ENCODE measurements around the gene PHF5A.

PHF5A gene

DNA sequence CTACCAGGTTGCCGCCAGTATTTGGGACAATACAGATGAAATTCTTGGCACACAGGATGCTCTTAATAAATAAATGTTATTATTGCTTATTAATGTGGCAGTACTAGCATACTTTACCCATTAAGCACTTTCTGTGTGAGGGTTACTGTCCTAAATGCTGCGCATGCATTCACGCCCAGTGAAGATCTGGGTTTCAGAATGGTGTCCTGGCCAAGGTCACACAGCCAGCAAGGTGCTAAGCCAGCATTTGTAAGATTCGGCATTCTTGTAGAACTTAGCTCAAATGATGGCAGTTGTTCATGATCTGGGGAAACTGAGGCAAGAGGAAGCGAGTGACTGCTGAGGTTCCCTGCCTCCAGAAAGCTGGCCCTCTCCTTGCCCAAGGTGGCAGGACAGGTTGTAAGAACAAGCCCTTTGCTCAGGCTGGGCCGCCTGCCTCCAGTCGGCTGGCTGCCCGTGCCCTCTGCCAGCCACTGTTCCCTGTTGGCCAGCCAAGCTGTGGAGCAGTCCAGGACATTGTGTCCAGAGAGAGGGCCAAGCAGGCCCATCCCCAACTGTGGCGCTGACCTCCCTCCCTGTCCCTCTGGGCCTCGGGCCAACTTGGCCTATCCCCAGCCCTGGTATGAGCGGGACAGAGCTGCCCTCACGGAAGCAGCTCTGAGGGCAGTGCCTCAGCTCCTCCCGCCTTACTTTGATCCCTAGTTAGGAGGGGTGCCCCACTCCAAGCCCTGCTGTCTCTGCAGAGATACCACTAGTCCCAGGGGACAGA, 50.7 kb downstream of the PHF5A start:
- DNase-seq (ENCODE audit: low read depth in 2 of 2): no peak

DNA sequence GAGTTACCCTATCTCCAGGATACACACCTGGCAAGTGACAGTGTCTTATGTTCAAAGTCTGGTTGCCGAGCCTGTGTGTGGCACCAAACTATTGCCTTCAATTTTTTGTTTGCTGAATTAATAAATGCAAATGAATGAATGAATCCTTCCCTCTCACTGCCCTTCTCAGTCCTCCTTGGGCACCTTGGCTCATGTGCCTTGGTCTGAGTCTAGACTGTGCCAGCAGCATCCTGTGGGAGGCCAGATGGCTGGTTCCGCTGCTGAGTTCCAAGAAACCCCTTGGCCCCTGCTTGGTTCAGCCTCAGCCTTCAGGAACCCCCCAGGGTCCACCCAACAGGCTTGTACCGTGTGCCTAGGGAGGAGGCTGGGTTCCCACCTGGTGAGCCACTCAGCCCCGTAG, 52.9 kb downstream of the PHF5A start:
- DNase-seq (ENCODE audit: low read depth in 2 of 2): no peak

GRCh38 chr22:41411021-41411851, 57.3 kb downstream of the PHF5A start:
- no peak for DNase-seq (ENCODE audit: low read depth in 2 of 2)

DNA sequence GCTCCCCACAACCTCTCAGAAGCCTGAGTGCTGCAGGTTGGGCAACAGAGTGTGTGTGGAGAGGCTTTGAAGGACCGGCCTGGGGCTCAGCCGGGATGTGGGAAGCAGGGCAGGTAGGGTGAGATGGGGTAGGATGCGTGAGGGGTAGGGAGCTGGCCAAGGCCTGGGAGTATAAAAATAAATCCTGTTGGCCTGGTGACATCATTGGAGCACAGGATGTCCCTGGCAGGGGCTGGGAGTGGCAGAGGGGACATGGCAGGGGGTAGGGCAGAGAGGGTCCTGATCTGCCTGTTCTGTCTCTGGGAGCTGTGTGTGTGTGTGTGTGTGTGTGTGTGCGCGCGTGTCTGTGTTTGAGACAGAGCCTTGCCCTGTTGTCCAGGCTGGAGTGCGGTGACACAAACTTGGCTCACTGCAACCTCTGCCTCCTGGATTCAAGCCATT, 58.2 kb downstream of the PHF5A start:
- no peak for DNase-seq (ENCODE audit: low read depth in 2 of 2)

All from stimulated activated CD4-positive, alpha-beta T cell treated with anti-CD3 and anti-CD28 coated beads, Interleukin-1b, Interleukin-23, amount 100 ng/mL, for 1 hour (primary cell).